Measurements from ENCODE around the gene HIPK4. TPM values are rescaled to one million over a fixed set of nuclear protein-coding genes. Genes with fewer than 3 reads are reported as not detected.
A peak's percentile ranks its signal among the peaks of the same experiment; 100 is the strongest.

Gene HIPK4
- total and polyA plus RNA-seq, 2 experiments from 2014 or later, result 0.19 to 0.43 TPM

GRCh38 chr19:40418040-40418439 lies 28.1 kb upstream of the HIPK4 start:
- H3K27me3 ChIP-seq (replicated peaks; ENCODE audit: insufficient read depth), result no peaks in the 10 kb centered on the region
- TF ChIP-seq EZH2 (IDR thresholded peaks at IDR 0.05; ENCODE audit: insufficient read depth, poor library complexity, severe bottlenecking), result no peak
- no peak for TF ChIP-seq EZH2phosphoT487 (IDR thresholded peaks at IDR 0.05; ENCODE audit: insufficient read depth, low read depth)
- peaks cover 13% of the 10 kb centered on the region for H3F3A ChIP-seq (ENCODE audit: insufficient read depth)
- H3K36me3 ChIP-seq (ENCODE audit: low read depth), result peaks cover 8% of the 10 kb centered on the region; the same call in 1 of the 2 replicates
- DNase-seq, result no peak
- no peak overlapping the region for H3K4me2 ChIP-seq (ENCODE audit: unreplicated experiment)
- no peak overlapping the region for H2AFZ ChIP-seq
- H3K27ac ChIP-seq, result no peak overlapping the region
- WGBS, 2 experiments (ENCODE audit: low coverage in 1 of 2, low lambda C conversion rate in 2 of 2, missing lambda C conversion rate in 2 of 2), result 80 to 83% methylated on average over 3 of the region's 3 CpGs
- H3K9me3 ChIP-seq (ENCODE audit: low read depth), result no peaks in the 10 kb centered on the region
- no peaks in the 10 kb centered on the region for H3K9me2 ChIP-seq (ENCODE audit: insufficient read depth)
- no peak overlapping the region for H3K4me3 ChIP-seq
- in situ Hi-C loops (cut with MboI), result no loop called here
- H3K9ac ChIP-seq, result no peak overlapping the region
- no peaks in the 10 kb centered on the region for H4K20me1 ChIP-seq (ENCODE audit: insufficient read depth)
- H3K4me1 ChIP-seq (ENCODE audit: insufficient read depth), result peaks cover 18% of the 10 kb centered on the region
- H3K79me2 ChIP-seq (ENCODE audit: insufficient read depth), result peaks cover 16% of the 10 kb centered on the region

DNA sequence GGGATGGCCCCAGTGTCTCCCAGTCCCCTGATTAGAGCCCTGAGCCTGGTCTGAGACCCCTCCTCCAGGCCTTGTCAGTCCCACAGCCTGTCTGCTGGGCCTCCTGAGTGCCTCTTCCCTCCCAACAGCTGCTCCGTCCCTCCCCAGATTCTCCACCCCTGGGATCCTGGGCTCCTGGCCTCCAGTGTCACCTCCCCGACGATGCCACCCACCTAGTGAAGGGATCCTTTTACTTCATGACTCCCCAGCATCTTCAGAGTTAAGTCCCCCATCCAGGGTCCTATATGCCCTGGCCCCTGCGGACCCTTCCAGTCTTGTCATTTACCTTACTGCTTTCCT lies 27.6 kb upstream of the HIPK4 start:
- 86 to 87% methylated on average over 4 of the region's 4 CpGs for WGBS, 2 experiments (ENCODE audit: low coverage in 1 of 2, low lambda C conversion rate in 2 of 2, missing lambda C conversion rate in 2 of 2)
- Histone ChIP-seq H3K27ac (no peak overlapping the region), H3K4me2 (ENCODE audit: unreplicated experiment) (no peak overlapping the region), H3K79me2 (ENCODE audit: insufficient read depth) (peaks cover 12% of the 10 kb centered on the region), H3K9me3 (ENCODE audit: low read depth) (no peaks in the 10 kb centered on the region), H3F3A (ENCODE audit: insufficient read depth) (peaks cover 13% of the 10 kb centered on the region), H3K27me3 (replicated peaks; ENCODE audit: insufficient read depth) (no peaks in the 10 kb centered on the region), H3K36me3 (ENCODE audit: low read depth) (peaks cover 5% of the 10 kb centered on the region; the same call in 1 of the 2 replicates), H3K9me2 (ENCODE audit: insufficient read depth) (no peaks in the 10 kb centered on the region), H3K4me1 (ENCODE audit: insufficient read depth) (peaks cover 14% of the 10 kb centered on the region), H3K9ac (no peak overlapping the region), H2AFZ (peak overlapping the region; percentile 68), H4K20me1 (ENCODE audit: insufficient read depth) (no peaks in the 10 kb centered on the region), H3K4me3 (no peak overlapping the region)
- DNase-seq, result no peak
- in situ Hi-C loops (cut with MboI), result no loop called here
- TF ChIP-seq EZH2phosphoT487 (IDR thresholded peaks at IDR 0.05; ENCODE audit: insufficient read depth, low read depth) (no peak), EZH2 (IDR thresholded peaks at IDR 0.05; ENCODE audit: insufficient read depth, poor library complexity, severe bottlenecking) (no peak)

DNA sequence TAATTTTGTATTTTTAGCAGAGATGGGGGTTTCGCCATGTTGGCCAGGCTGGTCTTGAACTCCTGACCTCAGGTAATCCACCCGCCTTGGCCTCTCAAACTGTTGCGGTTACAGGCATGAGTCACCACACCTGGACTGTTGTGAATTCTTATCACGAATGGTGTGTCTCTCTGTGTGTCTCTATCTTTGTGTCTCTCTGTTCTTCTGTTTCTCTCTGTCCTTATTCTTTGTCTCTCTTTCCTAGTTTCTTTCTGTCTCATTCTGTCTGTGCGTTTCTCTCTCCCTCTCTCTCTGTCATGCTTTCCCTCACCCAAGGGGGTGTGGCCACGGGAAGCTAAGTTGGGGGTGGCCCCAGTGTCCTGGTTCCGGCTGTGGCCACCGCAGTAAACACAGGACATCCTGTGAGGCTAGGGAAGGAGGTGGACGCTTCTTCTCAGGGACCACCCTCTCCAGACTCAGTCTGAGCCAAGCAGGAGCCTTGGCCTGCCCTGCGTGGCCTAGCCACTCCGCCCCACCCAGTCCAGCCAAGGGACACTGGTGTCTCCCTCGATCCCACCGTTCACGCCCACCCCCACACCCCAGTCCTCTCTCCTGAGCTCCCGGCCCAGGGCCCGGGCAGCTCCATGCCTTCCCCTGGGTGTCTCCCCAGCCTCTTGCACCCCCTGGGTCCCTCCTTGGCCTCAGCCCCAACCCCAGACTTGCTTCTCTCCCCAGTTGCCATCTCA lies 27.1 kb upstream of the HIPK4 start:
- TF ChIP-seq EZH2phosphoT487 (IDR thresholded peaks at IDR 0.05; ENCODE audit: insufficient read depth, low read depth) (no peak), EZH2 (IDR thresholded peaks at IDR 0.05; ENCODE audit: insufficient read depth, poor library complexity, severe bottlenecking) (no peak)
- H3K9me3 ChIP-seq (ENCODE audit: low read depth), result no peaks in the 10 kb centered on the region
- H3K4me3 ChIP-seq, result no peak overlapping the region
- DNase-seq, result peak; percentile 50
- H4K20me1 ChIP-seq (ENCODE audit: insufficient read depth), result no peaks in the 10 kb centered on the region
- peaks cover 6% of the 10 kb centered on the region for H3K79me2 ChIP-seq (ENCODE audit: insufficient read depth)
- peak overlapping the region; percentile 68 for H2AFZ ChIP-seq
- WGBS, 2 experiments (ENCODE audit: low coverage in 1 of 2, low lambda C conversion rate in 2 of 2, missing lambda C conversion rate in 2 of 2), result 40% methylated on average over 16 of the region's 16 CpGs
- H3K27me3 ChIP-seq (replicated peaks; ENCODE audit: insufficient read depth), result no peaks in the 10 kb centered on the region
- no peak overlapping the region for H3K4me2 ChIP-seq (ENCODE audit: unreplicated experiment)
- peaks cover 9% of the 10 kb centered on the region for H3K4me1 ChIP-seq (ENCODE audit: insufficient read depth)
- H3K27ac ChIP-seq, result no peak overlapping the region
- in situ Hi-C loops (cut with MboI), result no loop called here
- H3K9ac ChIP-seq, result no peak overlapping the region
- H3F3A ChIP-seq (ENCODE audit: insufficient read depth), result peaks cover 8% of the 10 kb centered on the region; the same call in 1 of the 2 replicates
- no peaks in the 10 kb centered on the region for H3K36me3 ChIP-seq (ENCODE audit: low read depth)
- H3K9me2 ChIP-seq (ENCODE audit: insufficient read depth), result no peaks in the 10 kb centered on the region

DNA sequence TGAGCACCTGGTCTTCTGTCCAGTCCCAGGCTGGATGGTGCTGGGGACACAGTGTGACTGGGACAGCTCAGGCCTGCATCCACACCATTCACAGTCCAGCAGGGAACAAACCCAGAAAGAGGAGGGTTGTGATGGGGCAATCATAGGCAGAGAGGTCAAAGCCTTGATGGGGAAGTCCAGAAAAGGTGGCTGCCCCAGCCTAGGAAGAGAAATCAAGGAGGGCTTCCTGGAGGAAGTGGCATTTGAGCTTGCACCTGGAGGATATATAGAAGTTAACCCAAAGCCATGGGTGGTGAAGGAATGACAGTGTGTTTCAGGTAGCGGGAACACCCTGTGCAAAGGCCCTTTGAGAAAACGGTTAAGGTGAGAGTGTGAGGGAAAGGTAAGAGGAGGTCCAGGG lies 25.8 kb upstream of the HIPK4 start:
- Histone ChIP-seq H3K36me3 (ENCODE audit: low read depth) (no peaks in the 10 kb centered on the region), H3K4me1 (ENCODE audit: insufficient read depth) (no peaks in the 10 kb centered on the region), H3K9me3 (ENCODE audit: low read depth) (no peaks in the 10 kb centered on the region), H2AFZ (no peak overlapping the region), H4K20me1 (ENCODE audit: insufficient read depth) (no peaks in the 10 kb centered on the region), H3K4me3 (no peak overlapping the region), H3K9me2 (ENCODE audit: insufficient read depth) (no peaks in the 10 kb centered on the region), H3K27ac (no peak overlapping the region), H3K4me2 (ENCODE audit: unreplicated experiment) (no peak overlapping the region), H3K9ac (no peak overlapping the region), H3K27me3 (replicated peaks; ENCODE audit: insufficient read depth) (no peaks in the 10 kb centered on the region), H3K79me2 (ENCODE audit: insufficient read depth) (no peaks in the 10 kb centered on the region), H3F3A (ENCODE audit: insufficient read depth) (no peaks in the 10 kb centered on the region)
- in situ Hi-C loops (cut with MboI), result no loop called here
- TF ChIP-seq EZH2phosphoT487 (IDR thresholded peaks at IDR 0.05; ENCODE audit: insufficient read depth, low read depth) (no peak), EZH2 (IDR thresholded peaks at IDR 0.05; ENCODE audit: insufficient read depth, poor library complexity, severe bottlenecking) (no peak)
- DNase-seq, result no peak
- WGBS, 2 experiments (ENCODE audit: low coverage in 1 of 2, low lambda C conversion rate in 2 of 2, missing lambda C conversion rate in 2 of 2), result 97 to 98% methylated on average over 2 of the region's 2 CpGs
